Neural cell (in vitro differentiated cells): ENCODE results near the gene KCNJ10.

Experiments
- CTCF ChIP-seq: fragments of 450-650 bp; IDR thresholded peaks from 2 replicates; pipeline ENCODE4 v1.5.1; 2014; ENCODE audit warnings: antibody characterized with exemption, mild to moderate bottlenecking, moderate library complexity; ENCODE audit not compliant: poor library complexity, severe bottlenecking
- EP300 ChIP-seq: fragments of 450-650 bp; conservative IDR thresholded peaks from 2 replicates; pipeline ENCODE4 v1.6.1; 2014; ENCODE audit warnings: antibody characterized with exemption, mild to moderate bottlenecking, moderate library complexity; ENCODE audit not compliant: poor library complexity, severe bottlenecking
- EZH2 ChIP-seq: fragments of 200-600, 300-800 bp; shearing (Covaris generic), sonication (generic); IDR thresholded peaks from 2 replicates; pipeline ENCODE4 v1.6.1; 2014; ENCODE audit warnings: antibody characterized with exemption, low read length, borderline replicate concordance, mild to moderate bottlenecking; ENCODE audit not compliant: insufficient read depth, poor library complexity, severe bottlenecking
- MXI1 ChIP-seq: fragments of 450-650 bp; conservative IDR thresholded peaks from 2 replicates; pipeline ENCODE4 v1.6.1; 2014; ENCODE audit warnings: antibody characterized with exemption, mild to moderate bottlenecking; ENCODE audit not compliant: poor library complexity, severe bottlenecking
- POLR2AphosphoS5 ChIP-seq: IDR thresholded peaks from 2 replicates; pipeline ENCODE4 v1.6.1; 2012
- TAF1 ChIP-seq: IDR thresholded peaks from 2 replicates; pipeline ENCODE4 v1.6.1; 2012; ENCODE audit warnings: low read depth
- TF ChIP-seq, protein P1 (sequence below): IDR thresholded peaks from 2 replicates; pipeline ENCODE4 v1.6.1; 2012; ENCODE audit warnings: borderline replicate concordance

- TF ChIP-seq TAF1 = no peak
- TF ChIP-seq CTCF = no peak
- TF ChIP-seq, protein P1, sequence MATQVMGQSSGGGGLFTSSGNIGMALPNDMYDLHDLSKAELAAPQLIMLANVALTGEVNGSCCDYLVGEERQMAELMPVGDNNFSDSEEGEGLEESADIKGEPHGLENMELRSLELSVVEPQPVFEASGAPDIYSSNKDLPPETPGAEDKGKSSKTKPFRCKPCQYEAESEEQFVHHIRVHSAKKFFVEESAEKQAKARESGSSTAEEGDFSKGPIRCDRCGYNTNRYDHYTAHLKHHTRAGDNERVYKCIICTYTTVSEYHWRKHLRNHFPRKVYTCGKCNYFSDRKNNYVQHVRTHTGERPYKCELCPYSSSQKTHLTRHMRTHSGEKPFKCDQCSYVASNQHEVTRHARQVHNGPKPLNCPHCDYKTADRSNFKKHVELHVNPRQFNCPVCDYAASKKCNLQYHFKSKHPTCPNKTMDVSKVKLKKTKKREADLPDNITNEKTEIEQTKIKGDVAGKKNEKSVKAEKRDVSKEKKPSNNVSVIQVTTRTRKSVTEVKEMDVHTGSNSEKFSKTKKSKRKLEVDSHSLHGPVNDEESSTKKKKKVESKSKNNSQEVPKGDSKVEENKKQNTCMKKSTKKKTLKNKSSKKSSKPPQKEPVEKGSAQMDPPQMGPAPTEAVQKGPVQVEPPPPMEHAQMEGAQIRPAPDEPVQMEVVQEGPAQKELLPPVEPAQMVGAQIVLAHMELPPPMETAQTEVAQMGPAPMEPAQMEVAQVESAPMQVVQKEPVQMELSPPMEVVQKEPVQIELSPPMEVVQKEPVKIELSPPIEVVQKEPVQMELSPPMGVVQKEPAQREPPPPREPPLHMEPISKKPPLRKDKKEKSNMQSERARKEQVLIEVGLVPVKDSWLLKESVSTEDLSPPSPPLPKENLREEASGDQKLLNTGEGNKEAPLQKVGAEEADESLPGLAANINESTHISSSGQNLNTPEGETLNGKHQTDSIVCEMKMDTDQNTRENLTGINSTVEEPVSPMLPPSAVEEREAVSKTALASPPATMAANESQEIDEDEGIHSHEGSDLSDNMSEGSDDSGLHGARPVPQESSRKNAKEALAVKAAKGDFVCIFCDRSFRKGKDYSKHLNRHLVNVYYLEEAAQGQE = no peak
- TF ChIP-seq EP300 = no peak
- TF ChIP-seq POLR2AphosphoS5 = no peak
- TF ChIP-seq MXI1 = no peak
- no peak for TF ChIP-seq EZH2
Measured at GRCh38 chr1:160113407-160113806, 43.4 kb upstream of the KCNJ10 start.
